ENCODE results near the gene MOCS1. TPM values are rescaled to one million over a fixed set of nuclear protein-coding genes. Genes with fewer than 3 reads are reported as not detected.

Gene MOCS1
- total and polyA plus RNA-seq, 2 donors (not counting 1 experiment from before 2014, with no cell fraction given), result 11.6 to 21.8 TPM

DNA sequence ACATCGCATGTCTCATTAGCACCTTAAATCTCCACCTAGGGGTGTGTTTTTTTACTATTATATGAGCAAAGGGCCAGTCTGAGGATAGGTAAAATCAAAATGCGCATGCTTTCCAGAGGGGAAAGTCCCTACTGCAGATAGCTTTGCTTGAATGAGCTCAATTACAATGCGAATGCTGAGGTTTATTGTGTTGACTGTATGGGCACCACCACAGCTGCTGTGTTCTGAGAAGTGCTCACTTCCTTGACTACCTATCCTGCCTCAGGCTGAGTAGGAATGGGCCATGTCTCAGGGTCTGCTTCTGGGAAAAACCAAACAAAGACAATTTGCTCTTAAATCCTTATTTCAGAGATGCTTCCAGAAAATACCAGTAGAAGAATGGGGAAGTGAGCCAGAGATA lies 36.6 kb downstream of the MOCS1 start:
- H3K36me3 ChIP-seq (ENCODE audit: control insufficient read depth, insufficient read depth, low read length), result peaks cover 3% of the 10 kb centered on the region
- no peak overlapping the region for H3K9ac ChIP-seq (ENCODE audit: insufficient read depth, low read length)
- H3K27me3 ChIP-seq (ENCODE audit: control insufficient read depth, insufficient read depth, low read length), result no peaks in the 10 kb centered on the region

DNA sequence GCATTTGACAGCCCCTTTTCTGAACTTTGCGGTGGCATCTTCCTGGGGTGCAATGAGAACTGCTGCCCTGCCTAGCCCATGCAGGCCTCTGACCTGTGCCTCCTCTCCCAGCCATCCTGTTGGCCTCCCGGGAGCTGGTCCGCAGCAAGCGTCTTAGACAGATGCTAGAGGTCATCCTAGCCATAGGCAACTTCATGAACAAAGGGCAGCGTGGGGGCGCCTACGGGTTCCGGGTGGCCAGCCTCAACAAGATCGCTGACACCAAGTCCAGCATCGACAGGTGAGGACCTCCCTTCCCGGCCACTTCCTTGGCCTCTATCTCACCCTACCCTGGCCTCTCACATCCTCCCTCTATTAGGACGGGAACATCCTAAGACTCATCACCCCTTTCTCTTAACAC lies 37.6 kb downstream of the MOCS1 start:
- Histone ChIP-seq H3K4me1 (ENCODE audit: control insufficient read depth, extremely low read depth, insufficient read depth, low read length) (no peaks in the 10 kb centered on the region), H2AFZ (ENCODE audit: low read length) (no peak overlapping the region), H3K36me3 (ENCODE audit: control insufficient read depth, insufficient read depth, low read length) (peaks cover 3% of the 10 kb centered on the region), H3K9me3 (ENCODE audit: control insufficient read depth, insufficient read depth, low read depth, low read length) (no peaks in the 10 kb centered on the region), H3K9ac (ENCODE audit: insufficient read depth, low read length) (no peak overlapping the region), H3K79me2 (ENCODE audit: control insufficient read depth, insufficient read depth, low read length) (no peaks in the 10 kb centered on the region), H3K4me2 (ENCODE audit: extremely low read depth, insufficient read depth, low read length) (no peak overlapping the region), H4K20me1 (ENCODE audit: control insufficient read depth, extremely low read depth, insufficient read depth, low read length) (no peaks in the 10 kb centered on the region), H3K27ac (ENCODE audit: insufficient read depth, low read length) (no peak overlapping the region), H3K4me3 (replicated peaks in 1 of 4; ENCODE audit: control extremely low read depth in 1 of 4, insufficient read depth in 1 of 4, low read depth in 3 of 4, low read length in 4 of 4) (no peak overlapping the region), H3K27me3 (ENCODE audit: control insufficient read depth, insufficient read depth, low read length) (no peaks in the 10 kb centered on the region)
- no peak for TF ChIP-seq EZH2 (IDR thresholded peaks at IDR 0.05; ENCODE audit: low read length, missing control alignments)
- TF ChIP-seq, protein P1, sequence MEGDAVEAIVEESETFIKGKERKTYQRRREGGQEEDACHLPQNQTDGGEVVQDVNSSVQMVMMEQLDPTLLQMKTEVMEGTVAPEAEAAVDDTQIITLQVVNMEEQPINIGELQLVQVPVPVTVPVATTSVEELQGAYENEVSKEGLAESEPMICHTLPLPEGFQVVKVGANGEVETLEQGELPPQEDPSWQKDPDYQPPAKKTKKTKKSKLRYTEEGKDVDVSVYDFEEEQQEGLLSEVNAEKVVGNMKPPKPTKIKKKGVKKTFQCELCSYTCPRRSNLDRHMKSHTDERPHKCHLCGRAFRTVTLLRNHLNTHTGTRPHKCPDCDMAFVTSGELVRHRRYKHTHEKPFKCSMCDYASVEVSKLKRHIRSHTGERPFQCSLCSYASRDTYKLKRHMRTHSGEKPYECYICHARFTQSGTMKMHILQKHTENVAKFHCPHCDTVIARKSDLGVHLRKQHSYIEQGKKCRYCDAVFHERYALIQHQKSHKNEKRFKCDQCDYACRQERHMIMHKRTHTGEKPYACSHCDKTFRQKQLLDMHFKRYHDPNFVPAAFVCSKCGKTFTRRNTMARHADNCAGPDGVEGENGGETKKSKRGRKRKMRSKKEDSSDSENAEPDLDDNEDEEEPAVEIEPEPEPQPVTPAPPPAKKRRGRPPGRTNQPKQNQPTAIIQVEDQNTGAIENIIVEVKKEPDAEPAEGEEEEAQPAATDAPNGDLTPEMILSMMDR (conservative IDR thresholded peaks at IDR 0.05 in 1 of 2, IDR thresholded peaks at IDR 0.05 in 1 of 2; ENCODE audit: low read depth in 1 of 2, low read length in 2 of 2), result no peak
- no peak for DNase-seq (ENCODE audit: low read depth in 2 of 2)

More for the DNA sequence above, 36.6 kb downstream of the MOCS1 start:
- Histone ChIP-seq H3K4me2 (ENCODE audit: extremely low read depth, insufficient read depth, low read length) (no peak overlapping the region), H3K4me1 (ENCODE audit: control insufficient read depth, extremely low read depth, insufficient read depth, low read length) (no peaks in the 10 kb centered on the region), H3K4me3 (replicated peaks in 1 of 4; ENCODE audit: control extremely low read depth in 1 of 4, insufficient read depth in 1 of 4, low read depth in 3 of 4, low read length in 4 of 4) (no peak overlapping the region), H3K9me3 (ENCODE audit: control insufficient read depth, insufficient read depth, low read depth, low read length) (no peaks in the 10 kb centered on the region), H2AFZ (ENCODE audit: low read length) (no peak overlapping the region), H3K79me2 (ENCODE audit: control insufficient read depth, insufficient read depth, low read length) (no peaks in the 10 kb centered on the region), H4K20me1 (ENCODE audit: control insufficient read depth, extremely low read depth, insufficient read depth, low read length) (no peaks in the 10 kb centered on the region), H3K27ac (ENCODE audit: insufficient read depth, low read length) (no peak overlapping the region)
- TF ChIP-seq EZH2 (IDR thresholded peaks at IDR 0.05; ENCODE audit: low read length, missing control alignments), result no peak
- TF ChIP-seq, protein P1 (conservative IDR thresholded peaks at IDR 0.05 in 1 of 2, IDR thresholded peaks at IDR 0.05 in 1 of 2; ENCODE audit: low read depth in 1 of 2, low read length in 2 of 2), result no peak
- no peak for DNase-seq (ENCODE audit: low read depth in 2 of 2)

DNA sequence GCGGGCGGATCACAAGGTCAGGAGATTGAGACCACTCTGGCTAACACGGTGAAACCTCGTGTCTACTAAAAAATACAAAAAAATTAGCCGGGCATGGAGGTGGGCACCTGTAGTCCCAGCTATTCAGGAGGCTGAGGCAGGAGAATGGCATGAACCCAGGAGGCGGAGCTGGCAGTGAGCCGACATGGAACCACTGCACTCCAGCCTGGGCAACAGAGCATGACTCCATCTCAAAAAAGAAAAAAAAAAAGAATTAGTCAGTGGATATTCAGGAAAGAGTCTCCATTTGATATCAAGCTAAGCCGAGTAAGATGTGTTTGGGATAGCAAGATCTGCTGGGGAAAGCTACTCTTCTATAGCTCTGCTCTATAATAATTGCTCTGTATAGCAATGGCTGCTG lies 41.0 kb downstream of the MOCS1 start:
- H4K20me1 ChIP-seq (ENCODE audit: control insufficient read depth, extremely low read depth, insufficient read depth, low read length), result no peaks in the 10 kb centered on the region
- no peak overlapping the region for H3K4me3 ChIP-seq (replicated peaks in 1 of 4; ENCODE audit: control extremely low read depth in 1 of 4, insufficient read depth in 1 of 4, low read depth in 3 of 4, low read length in 4 of 4)
- no peak overlapping the region for H3K4me2 ChIP-seq (ENCODE audit: extremely low read depth, insufficient read depth, low read length)
- H2AFZ ChIP-seq (ENCODE audit: low read length), result no peak overlapping the region
- H3K36me3 ChIP-seq (ENCODE audit: control insufficient read depth, insufficient read depth, low read length), result no peaks in the 10 kb centered on the region
- no peaks in the 10 kb centered on the region for H3K79me2 ChIP-seq (ENCODE audit: control insufficient read depth, insufficient read depth, low read length)
- no peaks in the 10 kb centered on the region for H3K9me3 ChIP-seq (ENCODE audit: control insufficient read depth, insufficient read depth, low read depth, low read length)
- H3K27ac ChIP-seq (ENCODE audit: insufficient read depth, low read length), result no peak overlapping the region
- no peaks in the 10 kb centered on the region for H3K27me3 ChIP-seq (ENCODE audit: control insufficient read depth, insufficient read depth, low read length)
- no peak for TF ChIP-seq EZH2 (IDR thresholded peaks at IDR 0.05; ENCODE audit: low read length, missing control alignments)
- TF ChIP-seq, protein P1 (conservative IDR thresholded peaks at IDR 0.05 in 1 of 2, IDR thresholded peaks at IDR 0.05 in 1 of 2; ENCODE audit: low read depth in 1 of 2, low read length in 2 of 2), result no peak
- DNase-seq (ENCODE audit: low read depth in 2 of 2), result no peak
- peaks cover 9% of the 10 kb centered on the region for H3K4me1 ChIP-seq (ENCODE audit: control insufficient read depth, extremely low read depth, insufficient read depth, low read length)
- no peak overlapping the region for H3K9ac ChIP-seq (ENCODE audit: insufficient read depth, low read length)
